ENCODE results near the gene PDLIM3. TPM values are rescaled to one million over a fixed set of nuclear protein-coding genes. Genes with fewer than 3 reads are reported as not detected.

PDLIM3 gene
- polyA plus RNA-seq, 3 donors, result not detected

- Histone ChIP-seq H3K9ac (ENCODE audit: insufficient read depth, low read length, poor library complexity, severe bottlenecking) (no peak overlapping the region), H3K27me3 (ENCODE audit: control insufficient read depth in 2 of 2, insufficient read depth in 2 of 2, low read length in 2 of 2) (peaks cover 93 to 96% of the 10 kb centered on the region in 2 donors), H2AFZ (ENCODE audit: insufficient read depth, low read depth, low read length, poor library complexity, severe bottlenecking) (no peak overlapping the region), H3K4me1 (ENCODE audit: control insufficient read depth in 1 of 2, insufficient read depth in 2 of 2, low read length in 2 of 2) (peaks cover 11 to 13% of the 10 kb centered on the region in 2 donors), H3K4me3 (replicated peaks in 1 of 3; ENCODE audit: low read depth in 2 of 3, low read length in 3 of 3) (no peak overlapping the region), H3K79me2 (ENCODE audit: insufficient read depth, low read length) (no peaks in the 10 kb centered on the region), H3K4me2 (replicated peaks; ENCODE audit: extremely low read depth, low read length, poor library complexity, severe bottlenecking) (no peak overlapping the region), H3K9me3 (replicated peaks in 1 of 2; ENCODE audit: control insufficient read depth in 1 of 2, insufficient read depth in 1 of 2, low read length in 2 of 2) (peaks cover 0 to 7% of the 10 kb centered on the region in 2 donors), H3K27ac (ENCODE audit: low read depth in 1 of 2, low read length in 2 of 2) (no peak overlapping the region), H3K36me3 (replicated peaks in 1 of 2; ENCODE audit: control insufficient read depth in 1 of 2, insufficient read depth in 2 of 2, low read length in 2 of 2) (no peaks in the 10 kb centered on the region), H4K20me1 (ENCODE audit: insufficient read depth, low read length) (no peaks in the 10 kb centered on the region)
- Mint-ChIP-seq H3K4me3 (peak overlapping the region in 1 of 2 donors; percentile 80), H3K9me3 (peaks cover 0 to 17% (median 9%) of the 10 kb centered on the region in 7 donors), H3K4me1 (peaks cover 13% of the 10 kb centered on the region), H3K36me3 (no peaks in the 10 kb centered on the region), H3K27me3 (ENCODE audit: low read depth in 3 of 3) (peaks cover 59 to 78% (median 66%) of the 10 kb centered on the region in 3 donors), H3K27ac (no peak overlapping the region)
- no peak for TF ChIP-seq CTCF (IDR thresholded peaks at IDR 0.05)
- WGBS (ENCODE audit: insufficient coverage), result 100% methylated on average over 6 of the region's 17 CpGs
- intact Hi-C loops (cut with micrococcal nuclease), result no loop called here
- DNase-seq, result no peak
Observed at GRCh38 chr4:185514182-185514697, 21.1 kb downstream of the PDLIM3 start.

- H3K9me3 ChIP-seq (replicated peaks in 1 of 2; ENCODE audit: control insufficient read depth in 1 of 2, insufficient read depth in 1 of 2, low read length in 2 of 2), result peaks cover 0 to 7% of the 10 kb centered on the region in 2 donors
- peak overlapping the region; percentile 44 for H3K4me2 ChIP-seq (replicated peaks; ENCODE audit: extremely low read depth, low read length, poor library complexity, severe bottlenecking)
- TF ChIP-seq CTCF (IDR thresholded peaks at IDR 0.05), result no peak
- no peak overlapping the region for H2AFZ ChIP-seq (ENCODE audit: insufficient read depth, low read depth, low read length, poor library complexity, severe bottlenecking)
- peak overlapping the region in 1 of 3 experiments; percentile 21 for H3K4me3 ChIP-seq (replicated peaks in 1 of 3; ENCODE audit: low read depth in 2 of 3, low read length in 3 of 3)
- peaks cover 11 to 13% of the 10 kb centered on the region in 2 donors for H3K4me1 ChIP-seq (ENCODE audit: control insufficient read depth in 1 of 2, insufficient read depth in 2 of 2, low read length in 2 of 2)
- intact Hi-C loops (cut with micrococcal nuclease), result no loop called here
- peak; percentile 2 to 49 (median 2) for DNase-seq
- Mint-ChIP-seq H3K4me1 (peaks cover 13% of the 10 kb centered on the region), H3K4me3 (peak overlapping the region in 1 of 2 donors; percentile 80), H3K36me3 (no peaks in the 10 kb centered on the region), H3K27ac (peak overlapping the region in 2 of 7 donors; percentile 59 to 70), H3K9me3 (peaks cover 0 to 17% (median 9%) of the 10 kb centered on the region in 7 donors), H3K27me3 (ENCODE audit: low read depth in 3 of 3) (peaks cover 57 to 79% (median 65%) of the 10 kb centered on the region in 3 donors)
- no peak overlapping the region for H3K9ac ChIP-seq (ENCODE audit: insufficient read depth, low read length, poor library complexity, severe bottlenecking)
- WGBS (ENCODE audit: insufficient coverage), result 3% methylated on average over 5 of the region's 10 CpGs
- H3K27ac ChIP-seq (ENCODE audit: low read depth in 1 of 2, low read length in 2 of 2), result no peak overlapping the region
- H3K79me2 ChIP-seq (ENCODE audit: insufficient read depth, low read length), result no peaks in the 10 kb centered on the region
- no peaks in the 10 kb centered on the region for H3K36me3 ChIP-seq (replicated peaks in 1 of 2; ENCODE audit: control insufficient read depth in 1 of 2, insufficient read depth in 2 of 2, low read length in 2 of 2)
- peaks cover 92 to 97% of the 10 kb centered on the region in 2 donors for H3K27me3 ChIP-seq (ENCODE audit: control insufficient read depth in 2 of 2, insufficient read depth in 2 of 2, low read length in 2 of 2)
- no peaks in the 10 kb centered on the region for H4K20me1 ChIP-seq (ENCODE audit: insufficient read depth, low read length)
Observed at GRCh38 chr4:185513489-185514181, 21.7 kb downstream of the PDLIM3 start.

Data from CD14-positive monocyte (primary cell).